PC-9 (cell line): ENCODE results near the gene MRPS27. TPM values are rescaled to one million over a fixed set of nuclear protein-coding genes. Genes with fewer than 3 reads are reported as not detected.

Source experiments
- microRNA-seq: library from miRNA; unstranded; fragments of <30 nt; microRNA quantifications from one replicate; pipeline ENCODE4 v1.2.0, GENCODE V29; 2021; ENCODE audit warnings: borderline number of aligned reads, borderline replicate concordance
- total RNA-seq: library from RNA; stranded (reverse); gene quantifications from 2 replicates; pipeline ENCODE4 v1.2.3, GENCODE V29; 2021

MRPS27 gene
- total RNA-seq, 1 experiment from 2014 or later: 71.0 TPM

Small RNA genes within 50 kb of the gene (microRNA-seq; reads per million reads assigned to microRNA genes)
- not detected for gene MIR4803

Other genes starting within 250 kb of the MRPS27 start
- gene MAP1B, start 212.8 kb downstream of the MRPS27 start, total RNA-seq: 159 and 163 TPM in 2 replicates
- gene PTCD2, start 133 bp upstream of the MRPS27 start, total RNA-seq: 13.4 and 15.5 TPM in 2 replicates
- 0.17 TPM in 1 of 2 replicates, not detected in the other for gene ZNF366, start 187.2 kb upstream of the MRPS27 start, total RNA-seq